Naive thymus-derived CD4-positive, alpha-beta T cell (primary cell): ENCODE measurements around the gene ARSA. TPM values are rescaled to one million over a fixed set of nuclear protein-coding genes. Genes with fewer than 3 reads are reported as not detected.

ENCODE experiments used
- ATAC-seq: fragments of 150-1000 bp; cut with Tn5 transposase; 2 replicates; pipeline ENCODE4 v1.10.0; 2021; ENCODE audit warnings: mild to moderate bottlenecking, moderate library complexity
- CTCF ChIA-PET: fragments of 350-600 bp; sonication (Branson Sonifier 250); formaldehyde crosslinking; loops from one replicate; lab custom pipeline; 2021; ENCODE audit warnings: antibody characterized with exemption; lab: Charles Lee
- POLR2A ChIA-PET: fragments of 350-600 bp; sonication (Branson Sonifier 250); formaldehyde crosslinking; loops from one replicate; lab custom pipeline; 2021; ENCODE audit warnings: antibody characterized with exemption, inconsistent platforms; lab: Charles Lee
- DNase-seq, 9 donors: peaks; one replicate each; pipeline versions ENCODE4 v3.0.0 to v3.0.0-alpha.2; 2020 to 2022; ENCODE audit warnings: mixed read lengths in 1 of 9
- H3K27ac ChIP-seq: one replicate; pipeline ENCODE4 v1.7.0; 2013; ENCODE audit warnings: mild to moderate bottlenecking, low read depth, low read length, moderate library complexity
- H3K27me3 ChIP-seq, 2 donors: one replicate each; pipeline ENCODE4 v1.7.0; 2013; ENCODE audit warnings: low read length in 2 of 2, mild to moderate bottlenecking in 2 of 2, moderate library complexity in 2 of 2; ENCODE audit not compliant: control insufficient read depth in 2 of 2, insufficient read depth in 2 of 2
- H3K36me3 ChIP-seq, 3 experiments: 1 replicate in 2 of 3; 2 replicates in 1 of 3; pipeline ENCODE4 v1.7.0; 2013; ENCODE audit warnings: low read length in 3 of 3, mild to moderate bottlenecking in 3 of 3, moderate library complexity in 1 of 3; ENCODE audit not compliant: insufficient read depth in 3 of 3, control insufficient read depth in 2 of 3
- H3K4me1 ChIP-seq, 2 donors: one replicate each; pipeline ENCODE4 v1.7.0; 2013; ENCODE audit warnings: low read length in 2 of 2, mild to moderate bottlenecking in 2 of 2, moderate library complexity in 1 of 2; ENCODE audit not compliant: control insufficient read depth in 2 of 2, insufficient read depth in 2 of 2
- H3K4me3 ChIP-seq: 2 replicates; pipeline ENCODE4 v1.7.0; 2013; ENCODE audit warnings: mild to moderate bottlenecking, low read length
- H3K9me3 ChIP-seq, 3 experiments: 1 replicate in 2 of 3; 2 replicates in 1 of 3; pipeline ENCODE4 v1.7.0; 2013; ENCODE audit warnings: low read length in 3 of 3; ENCODE audit not compliant: control insufficient read depth in 2 of 3
- H3K27ac Mint-ChIP-seq, 9 donors: one replicate each; pipeline ENCODE4 v1.8.0; 2020 to 2022; ENCODE audit warnings: mixed read lengths in 9 of 9, mild to moderate bottlenecking in 8 of 9, moderate library complexity in 5 of 9, inconsistent platforms in 2 of 9
- H3K27me3 Mint-ChIP-seq, 5 donors: one replicate each; pipeline ENCODE4 v1.8.0; 2021 to 2022; ENCODE audit warnings: mixed read lengths in 5 of 5, mild to moderate bottlenecking in 1 of 5
- H3K36me3 Mint-ChIP-seq, 5 donors: one replicate each; pipeline ENCODE4 v1.8.0; 2020 to 2022; ENCODE audit warnings: mixed read lengths in 5 of 5, mild to moderate bottlenecking in 3 of 5, inconsistent platforms in 1 of 5
- H3K4me1 Mint-ChIP-seq, 7 donors: one replicate each; pipeline ENCODE4 v1.8.0; 2020 to 2022; ENCODE audit warnings: mixed read lengths in 7 of 7, mild to moderate bottlenecking in 3 of 7, inconsistent platforms in 1 of 7
- H3K4me3 Mint-ChIP-seq, 10 donors: one replicate each; pipeline ENCODE4 v1.8.0; 2020 to 2022; ENCODE audit warnings: mild to moderate bottlenecking in 10 of 10, mixed read lengths in 10 of 10, moderate library complexity in 6 of 10, inconsistent platforms in 2 of 10
- H3K9me3 Mint-ChIP-seq, 11 donors: one replicate each; pipeline ENCODE4 v1.8.0; 2020 to 2022; ENCODE audit warnings: mixed read lengths in 11 of 11, mild to moderate bottlenecking in 4 of 11, inconsistent platforms in 1 of 11, moderate library complexity in 1 of 11
- intact Hi-C, 2 donors: fragments of 100-400 bp; cut with micrococcal nuclease; formaldehyde crosslinking; loops; one replicate each; pipeline ENCODE4 v1.15.1; 2023
- polyA plus RNA-seq, 2 donors: library from polyadenylated mRNA; unstranded; fragments of 300-500 nt; fragmentation: Illumina TruSeq; gene quantifications; one replicate each; pipeline ENCODE4 v1.2.3, GENCODE V29; 2021
- total RNA-seq, 6 experiments: library from RNA in 5 of 6; stranded (reverse) in 5 of 6; gene quantifications; 1 replicate in 5 of 6; 2 replicates in 1 of 6; pipeline ENCODE4 v1.2.3 and lab custom pipeline; 2021 to 2026

ARSA gene
- total RNA-seq (10 to 100 TPM; 64.3 to 96.3 (median 68.7) TPM), polyA plus RNA-seq (10 to 100 TPM in 1 of 2 donors, 1 to 10 TPM in 1; 7.1 to 12.3 TPM), total RNA-seq (lab: John Stamatoyannopoulos, UW) (51.4 reads per million, percentile 72 among the genes with 10 or more reads in this experiment)

DNA sequence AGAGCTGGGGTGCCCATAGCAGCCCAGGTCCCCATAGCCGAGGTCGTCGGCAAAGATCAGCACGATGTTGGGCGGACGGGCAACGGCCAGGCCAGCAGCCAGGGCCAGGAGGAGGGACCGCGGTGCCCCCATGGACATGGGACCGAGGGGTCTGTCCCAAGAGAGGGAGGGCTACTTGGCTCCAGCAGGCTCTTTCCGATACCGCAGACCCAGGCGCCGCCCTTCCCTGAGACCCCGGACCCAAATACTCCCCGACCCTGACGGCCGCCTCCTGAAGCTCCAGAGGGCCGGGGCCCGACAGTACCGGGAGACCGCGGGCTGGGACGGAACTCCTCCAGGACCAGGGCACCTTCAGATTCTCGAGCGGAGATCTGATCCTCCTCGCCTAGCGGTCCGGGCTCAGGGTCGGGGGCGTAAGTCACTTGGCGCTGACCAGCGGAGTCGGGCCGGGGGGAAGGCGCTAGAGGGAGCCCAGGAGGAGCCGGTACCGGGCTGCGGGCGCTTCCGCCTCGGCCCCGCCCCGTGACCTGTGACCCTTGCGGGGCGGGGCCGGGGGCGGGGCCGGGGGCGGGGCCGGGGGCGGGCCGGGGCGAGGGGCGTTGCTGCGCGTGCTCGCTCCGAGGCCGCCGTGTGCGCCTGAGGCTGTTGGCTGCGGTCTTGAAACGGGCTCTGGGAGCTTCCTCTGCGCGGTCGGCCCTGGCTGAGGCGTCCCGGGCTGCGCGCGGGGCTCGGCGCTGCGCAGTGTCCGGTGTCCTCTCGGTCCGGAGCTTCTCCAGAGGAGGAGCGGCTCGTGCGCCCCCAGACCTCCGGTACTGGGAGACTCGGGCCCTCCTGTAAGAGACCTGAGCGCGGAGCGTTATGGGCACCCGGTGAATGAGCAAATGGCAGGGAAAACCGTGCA, at the start of gene ARSA:
TSS of gene ARSA (minus strand) at position 511 of the 901 bp plus-strand sequence. CDS start at position 138, 373 bp downstream.
- Mint-ChIP-seq H3K4me3 (peak within 1 kb of the TSS; percentile 87 to 99 (median 92)), H3K4me1 (peaks cover 19 to 30% (median 23%) of the 10 kb centered on the region in 7 donors), H3K27me3 (no peaks in the 10 kb centered on the region), H3K36me3 (peaks cover 0 to 4% (median 3%) of the 10 kb centered on the region in 5 donors), H3K27ac (peak within 1 kb of the TSS; percentile 75 to 98 (median 91)), H3K9me3 (no peaks in the 10 kb centered on the region)
- peaks cover 15 to 18% of the 10 kb centered on the region in 2 donors for H3K4me1 ChIP-seq
- H3K36me3 ChIP-seq, result peaks cover 0 to 18% (median 0%) of the 10 kb centered on the region in 3 experiments
- H3K4me3 ChIP-seq, result peak within 1 kb of the TSS; percentile 77
- intact Hi-C loops, result loop anchor here (1.0 to 2.0 kb wide), 6 partner anchors 16 to 155 kb away; partner anchors contain the start of genes CHKB (in 1 of the 2) and SYCE3 (in 1 of the 2)
- H3K27ac ChIP-seq, result peak within 1 kb of the TSS; percentile 90
- ChIA-PET CTCF (interaction anchor here (1.0 to 1.2 kb wide), 3 partner anchors 9 to 129 kb away, joined by 4 to 6 read pairs (median 5); partner anchors contain the start of gene SCO2), POLR2A (interaction anchor here (0.7 to 2.1 kb wide), 13 partner anchors 9 to 437 kb away, joined by 3 to 8 read pairs (median 3); partner anchors contain the start of genes CHKB, SCO2, SHANK3 and TYMP)
- peak; percentile 63 to 82 (median 77) for DNase-seq
- no peaks in the 10 kb centered on the region for H3K27me3 ChIP-seq
- ATAC-seq, result peak; percentile 95
- H3K9me3 ChIP-seq, result no peaks in the 10 kb centered on the region

DNA sequence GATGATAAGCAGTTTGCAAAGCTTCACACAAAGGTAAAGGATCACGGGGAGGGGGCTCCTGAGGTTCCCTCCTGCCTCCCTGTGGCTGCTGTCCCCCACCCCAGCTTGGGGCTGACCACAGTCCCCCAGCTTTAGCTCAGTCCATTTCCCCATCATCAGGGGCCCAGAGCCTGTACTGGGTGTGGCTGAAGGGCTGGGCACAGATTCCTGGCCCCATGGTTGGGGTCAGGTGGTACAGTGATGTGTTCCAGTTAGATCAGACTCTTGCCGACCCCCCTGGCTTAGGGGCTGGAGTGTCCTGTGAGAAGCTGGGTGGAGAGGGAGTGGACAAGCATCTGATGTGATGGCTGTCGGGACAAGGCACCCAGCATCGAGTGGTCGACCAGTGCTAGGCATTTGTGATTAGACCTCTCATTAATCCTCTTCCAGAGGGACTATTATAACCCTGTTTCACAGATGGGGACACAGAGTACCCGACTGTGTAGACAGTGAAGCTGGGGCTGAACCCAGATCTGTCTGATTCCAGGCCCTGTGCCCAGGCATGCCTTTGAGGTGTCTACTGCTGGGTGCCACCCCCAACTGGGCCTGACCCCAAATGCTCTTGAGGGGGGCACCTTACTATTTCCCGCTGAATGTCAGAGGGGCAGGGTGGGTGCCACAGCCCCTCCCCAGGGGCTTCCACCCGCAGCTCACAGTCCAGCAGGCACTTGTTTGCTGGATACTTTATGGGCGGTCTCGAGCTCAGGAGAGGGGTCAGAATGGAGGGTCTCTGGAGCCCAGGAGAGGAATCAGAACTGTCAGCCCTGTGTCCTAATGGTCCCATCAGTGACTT, 48.9 kb upstream of the ARSA start:
- Mint-ChIP-seq H3K4me3 (peak overlapping the region in 2 of 10 donors; percentile 34 to 80), H3K9me3 (peaks cover 0 to 8% (median 0%) of the 10 kb centered on the region in 11 donors), H3K4me1 (peaks cover 4 to 18% (median 13%) of the 10 kb centered on the region in 7 donors), H3K36me3 (no peaks in the 10 kb centered on the region), H3K27ac (no peak overlapping the region), H3K27me3 (peaks cover 11 to 32% (median 22%) of the 10 kb centered on the region in 5 donors)
- ChIA-PET CTCF (no interaction called here), POLR2A (interaction anchor here (0.8 kb wide), 1 partner anchor 138 kb away, joined by 4 read pairs; no protein-coding TSS in a partner anchor)
- H3K27ac ChIP-seq, result no peak overlapping the region
- DNase-seq, result no peak
- intact Hi-C loops, result no loop called here
- no peaks in the 10 kb centered on the region for H3K36me3 ChIP-seq
- no peak for ATAC-seq
- peaks cover 0 to 3% of the 10 kb centered on the region in 2 donors for H3K27me3 ChIP-seq
- H3K9me3 ChIP-seq, result no peaks in the 10 kb centered on the region
- peaks cover 8 to 17% of the 10 kb centered on the region in 2 donors for H3K4me1 ChIP-seq
- H3K4me3 ChIP-seq, result no peak overlapping the region

DNA sequence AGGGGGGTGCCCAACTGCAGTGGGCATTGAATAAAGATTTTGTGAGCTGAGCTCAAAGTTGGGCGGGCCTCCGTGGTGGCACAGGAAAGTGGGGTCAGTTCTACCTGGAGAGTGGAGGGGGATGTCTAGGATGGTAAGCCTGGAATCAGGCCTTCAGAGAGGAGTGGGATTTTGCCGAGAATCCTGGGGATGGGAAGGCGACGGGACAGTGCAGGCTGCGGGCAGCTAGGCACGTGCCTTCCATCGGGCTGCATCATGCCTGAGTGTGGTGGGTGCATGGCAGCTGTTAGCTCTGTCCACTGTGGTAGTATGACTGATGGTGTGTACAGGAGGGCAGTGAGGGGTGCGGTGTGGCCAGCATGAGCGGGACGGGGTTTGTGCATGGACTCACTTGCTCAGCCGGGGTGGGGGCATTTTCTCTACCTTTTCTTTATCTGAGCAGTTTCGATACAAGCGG, 48.3 kb upstream of the ARSA start:
- Histone ChIP-seq H3K27ac (no peak overlapping the region), H3K9me3 (no peaks in the 10 kb centered on the region), H3K36me3 (no peaks in the 10 kb centered on the region), H3K27me3 (peaks cover 0 to 3% of the 10 kb centered on the region in 2 donors), H3K4me1 (peaks cover 8 to 17% of the 10 kb centered on the region in 2 donors), H3K4me3 (no peak overlapping the region)
- peaks cover 0 to 6% (median 0%) of the 10 kb centered on the region in 11 donors for H3K9me3 Mint-ChIP-seq
- intact Hi-C loops, result no loop called here
- ATAC-seq (no peak), DNase-seq (no peak)
- H3K4me3 Mint-ChIP-seq, result peak overlapping the region in 7 of 10 donors; percentile 8 to 80 (median 53)
- H3K36me3 Mint-ChIP-seq, result no peaks in the 10 kb centered on the region
- H3K27ac Mint-ChIP-seq, result peak overlapping the region in 1 of 9 donors; percentile 20
- ChIA-PET POLR2A (interaction anchor here (0.8 kb wide), 1 partner anchor 137 kb away, joined by 4 read pairs; no protein-coding TSS in a partner anchor), CTCF (no interaction called here)
- H3K4me1 Mint-ChIP-seq, result peaks cover 4 to 18% (median 13%) of the 10 kb centered on the region in 7 donors
- H3K27me3 Mint-ChIP-seq, result peaks cover 11 to 39% (median 29%) of the 10 kb centered on the region in 5 donors

DNA sequence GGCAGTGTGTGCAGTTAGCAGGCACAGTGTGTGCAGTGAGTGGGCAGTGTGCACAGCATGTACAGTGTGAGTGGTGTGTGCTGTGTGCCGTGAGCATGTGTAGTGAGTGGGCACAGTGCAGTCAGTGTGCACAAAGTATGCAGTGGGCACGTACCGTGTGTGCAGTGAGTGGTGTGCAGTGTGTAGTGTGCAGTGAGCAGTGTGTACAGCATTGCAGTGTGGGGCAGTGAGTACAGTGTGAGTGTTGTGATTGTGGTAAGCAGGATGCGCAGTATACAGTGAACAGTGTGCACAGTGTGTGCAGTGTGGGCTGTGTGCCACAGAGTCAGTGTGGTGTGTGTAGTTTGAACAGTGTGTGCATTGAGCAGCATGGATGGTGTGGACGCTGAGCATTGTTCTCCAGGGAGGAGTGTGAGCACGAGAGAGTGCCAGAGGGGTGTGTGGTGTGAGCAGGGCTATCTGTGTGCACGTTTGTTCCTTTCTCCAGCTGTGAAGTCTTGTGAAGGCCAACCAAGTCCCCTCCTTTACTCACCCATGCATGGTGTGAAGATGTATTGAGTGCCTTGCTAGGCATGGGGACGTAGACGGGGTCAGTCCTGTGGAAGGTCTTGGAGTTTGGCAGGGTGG, 47.7 kb upstream of the ARSA start:
- Histone ChIP-seq H3K4me3 (no peak overlapping the region), H3K4me1 (peaks cover 8 to 17% of the 10 kb centered on the region in 2 donors), H3K9me3 (no peaks in the 10 kb centered on the region), H3K27ac (no peak overlapping the region), H3K27me3 (peaks cover 0 to 3% of the 10 kb centered on the region in 2 donors), H3K36me3 (no peaks in the 10 kb centered on the region)
- H3K4me3 Mint-ChIP-seq, result peak overlapping the region; percentile 8 to 85 (median 70)
- no peaks in the 10 kb centered on the region for H3K36me3 Mint-ChIP-seq
- H3K9me3 Mint-ChIP-seq, result peaks cover 0 to 3% (median 0%) of the 10 kb centered on the region in 11 donors
- CTCF ChIA-PET, result no interaction called here
- POLR2A ChIA-PET, result interaction anchor here (0.8 kb wide), 1 partner anchor 136 kb away, joined by 4 read pairs; no protein-coding TSS in a partner anchor
- intact Hi-C loops, result no loop called here
- H3K27ac Mint-ChIP-seq, result peak overlapping the region in 2 of 9 donors; percentile 20 to 79
- H3K4me1 Mint-ChIP-seq, result peaks cover 4 to 19% (median 13%) of the 10 kb centered on the region in 7 donors
- DNase-seq (no peak), ATAC-seq (no peak)
- H3K27me3 Mint-ChIP-seq, result peaks cover 11 to 44% (median 31%) of the 10 kb centered on the region in 5 donors

DNA sequence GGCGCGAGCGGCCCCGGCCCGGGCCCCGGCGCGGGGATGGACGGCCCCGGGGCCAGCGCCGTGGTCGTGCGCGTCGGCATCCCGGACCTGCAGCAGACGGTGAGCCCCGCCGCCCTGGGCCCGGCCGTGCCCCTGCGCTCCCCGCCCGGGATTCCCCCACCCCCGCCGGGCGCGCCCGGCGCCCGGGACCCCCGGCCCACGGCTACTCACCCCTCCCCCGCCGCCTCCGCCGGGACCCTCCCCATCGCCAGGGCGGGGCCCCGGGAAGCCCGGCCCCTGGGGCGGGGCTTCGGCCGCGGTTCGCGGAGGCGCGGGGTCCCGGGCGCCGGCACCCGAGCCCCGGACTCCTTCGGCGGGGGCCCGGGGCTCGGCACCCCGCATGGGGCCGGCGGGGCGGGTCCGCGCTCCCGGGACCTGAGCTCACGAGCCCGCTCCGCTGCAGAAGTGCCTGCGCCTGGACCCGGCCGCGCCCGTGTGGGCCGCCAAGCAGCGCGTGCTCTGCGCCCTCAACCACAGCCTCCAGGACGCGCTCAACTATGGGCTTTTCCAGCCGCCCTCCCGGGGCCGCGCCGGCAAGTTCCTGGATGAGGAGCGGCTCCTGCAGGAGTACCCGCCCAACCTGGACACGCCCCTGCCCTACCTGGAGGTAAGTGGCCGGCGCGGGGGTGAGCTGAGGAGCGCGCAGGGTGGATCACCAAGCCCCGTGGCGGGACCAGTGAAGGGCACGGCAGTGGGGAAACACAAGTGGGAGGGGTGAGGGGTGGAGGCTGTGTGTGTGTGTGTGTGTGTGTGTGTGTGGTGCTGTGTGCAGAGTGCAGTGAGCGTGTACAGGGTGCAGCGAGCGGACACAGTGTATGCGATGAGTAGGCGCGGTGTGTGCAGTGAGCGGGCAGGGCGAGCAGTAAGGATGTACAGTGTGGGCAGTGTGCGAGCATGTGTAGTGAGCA, 46.9 kb upstream of the ARSA start:
- no peaks in the 10 kb centered on the region for H3K36me3 Mint-ChIP-seq

More for the DNA sequence above, 46.9 kb upstream of the ARSA start:
- Histone ChIP-seq H3K4me1 (peaks cover 8 to 17% of the 10 kb centered on the region in 2 donors), H3K27ac (no peak overlapping the region), H3K27me3 (peaks cover 0 to 3% of the 10 kb centered on the region in 2 donors), H3K4me3 (no peak overlapping the region), H3K36me3 (no peaks in the 10 kb centered on the region), H3K9me3 (no peaks in the 10 kb centered on the region)
- DNase-seq (peak in 4 of 9 donors; percentile 17 to 48 (median 26)), ATAC-seq (peak; percentile 35)
- Mint-ChIP-seq H3K27me3 (peaks cover 11 to 48% (median 35%) of the 10 kb centered on the region in 5 donors), H3K9me3 (peaks cover 0 to 3% (median 0%) of the 10 kb centered on the region in 11 donors), H3K4me1 (peaks cover 4 to 23% (median 16%) of the 10 kb centered on the region in 7 donors), H3K4me3 (peak overlapping the region; percentile 8 to 85 (median 70)), H3K27ac (peak overlapping the region in 1 of 9 donors; percentile 79)
- ChIA-PET POLR2A (no interaction called here), CTCF (no interaction called here)
- intact Hi-C loops, result loop anchor here in 1 of 2 donors (5.0 kb wide), 1 partner anchor 53 kb away; no protein-coding TSS in a partner anchor
